Neural crest cell (in vitro differentiated cells): Measurements from ENCODE around the gene GPA33. TPM values are rescaled to one million over a fixed set of nuclear protein-coding genes. Genes with fewer than 3 reads are reported as not detected.

Experiments used
- DNase-seq: peaks from one replicate; pipeline ENCODE4 v3.0.0; 2021; ENCODE audit warnings: low read depth, mixed read lengths, low spot score
- H3K27ac Mint-ChIP-seq: one replicate; pipeline ENCODE4 v1.8.0; 2021; ENCODE audit warnings: mild to moderate bottlenecking, mixed read lengths; ENCODE audit not compliant: unreplicated experiment
- H3K27me3 Mint-ChIP-seq: 2 replicates; pipeline ENCODE4 v1.8.0; 2021; ENCODE audit warnings: low read depth, mild to moderate bottlenecking, mixed read lengths
- H3K36me3 Mint-ChIP-seq: 2 replicates; pipeline ENCODE4 v1.8.0; 2021; ENCODE audit warnings: low read depth, mild to moderate bottlenecking, mixed read lengths
- H3K4me1 Mint-ChIP-seq: 2 replicates; pipeline ENCODE4 v1.8.0; 2021; ENCODE audit warnings: mixed read lengths
- H3K4me3 Mint-ChIP-seq: one replicate; pipeline ENCODE4 v1.8.0; 2021; ENCODE audit warnings: mild to moderate bottlenecking, mixed read lengths
- H3K9me3 Mint-ChIP-seq: 2 replicates; pipeline ENCODE4 v1.8.0; 2021; ENCODE audit warnings: mixed read lengths
- total RNA-seq: library from RNA; stranded (reverse); gene quantifications from 2 replicates; pipeline ENCODE4 v1.2.1, GENCODE V29; 2021
- TF ChIP-seq, protein P1 (sequence below): fragments of 200-600 bp; sonication (generic); conservative IDR thresholded peaks from 2 replicates; pipeline ENCODE4 v1.5.0; 2021; ENCODE audit warnings: antibody characterized with exemption, mild to moderate bottlenecking

GPA33 gene
- total RNA-seq, 1 donor from 2014 or later = not detected

DNA sequence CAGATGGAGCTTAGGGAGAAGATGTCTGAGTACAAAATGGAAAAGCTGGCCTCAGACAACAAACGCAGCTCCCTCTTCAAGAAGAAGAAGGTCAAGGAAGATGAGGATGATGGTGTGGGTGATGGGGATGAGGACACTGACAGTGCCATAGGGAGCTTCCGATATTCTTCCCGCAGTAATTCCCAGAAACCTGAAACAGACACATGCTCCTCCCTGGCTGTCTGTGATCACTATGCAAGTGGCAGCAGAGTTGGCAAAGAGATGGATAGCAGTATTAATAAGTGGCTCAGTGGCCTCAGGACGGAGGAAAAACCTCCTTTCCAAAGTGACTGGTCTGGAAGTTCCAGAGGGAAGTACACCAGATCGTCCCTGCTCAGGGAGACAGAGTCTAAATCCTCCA, 37.5 kb upstream of the GPA33 start:
- no peak for DNase-seq
- Mint-ChIP-seq H3K27me3 (peaks cover 22% of the 10 kb centered on the region), H3K4me3 (no peak overlapping the region), H3K36me3 (no peaks in the 10 kb centered on the region), H3K9me3 (no peaks in the 10 kb centered on the region), H3K4me1 (peaks cover 4% of the 10 kb centered on the region), H3K27ac (no peak overlapping the region)
- TF ChIP-seq, protein P1, sequence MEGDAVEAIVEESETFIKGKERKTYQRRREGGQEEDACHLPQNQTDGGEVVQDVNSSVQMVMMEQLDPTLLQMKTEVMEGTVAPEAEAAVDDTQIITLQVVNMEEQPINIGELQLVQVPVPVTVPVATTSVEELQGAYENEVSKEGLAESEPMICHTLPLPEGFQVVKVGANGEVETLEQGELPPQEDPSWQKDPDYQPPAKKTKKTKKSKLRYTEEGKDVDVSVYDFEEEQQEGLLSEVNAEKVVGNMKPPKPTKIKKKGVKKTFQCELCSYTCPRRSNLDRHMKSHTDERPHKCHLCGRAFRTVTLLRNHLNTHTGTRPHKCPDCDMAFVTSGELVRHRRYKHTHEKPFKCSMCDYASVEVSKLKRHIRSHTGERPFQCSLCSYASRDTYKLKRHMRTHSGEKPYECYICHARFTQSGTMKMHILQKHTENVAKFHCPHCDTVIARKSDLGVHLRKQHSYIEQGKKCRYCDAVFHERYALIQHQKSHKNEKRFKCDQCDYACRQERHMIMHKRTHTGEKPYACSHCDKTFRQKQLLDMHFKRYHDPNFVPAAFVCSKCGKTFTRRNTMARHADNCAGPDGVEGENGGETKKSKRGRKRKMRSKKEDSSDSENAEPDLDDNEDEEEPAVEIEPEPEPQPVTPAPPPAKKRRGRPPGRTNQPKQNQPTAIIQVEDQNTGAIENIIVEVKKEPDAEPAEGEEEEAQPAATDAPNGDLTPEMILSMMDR = no peak

DNA sequence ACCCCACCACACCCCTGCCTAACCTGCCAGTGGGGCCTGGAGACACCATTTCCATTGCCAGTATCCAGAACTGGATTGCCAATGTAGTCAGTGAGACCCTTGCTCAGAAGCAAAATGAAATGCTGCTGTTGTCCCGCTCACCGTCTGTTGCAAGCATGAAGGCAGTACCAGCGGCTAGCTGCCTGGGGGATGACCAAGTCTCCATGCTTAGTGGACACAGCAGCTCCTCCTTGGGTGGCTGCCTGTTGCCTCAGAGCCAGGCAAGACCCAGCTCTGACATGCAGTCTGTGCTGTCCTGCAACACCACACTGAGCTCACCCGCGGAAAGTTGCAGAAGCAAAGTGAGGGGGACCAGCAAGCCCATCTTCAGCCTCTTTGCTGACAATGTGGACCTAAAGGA, 37.1 kb upstream of the GPA33 start:
- Mint-ChIP-seq H3K36me3 (no peaks in the 10 kb centered on the region), H3K27ac (no peak overlapping the region), H3K9me3 (no peaks in the 10 kb centered on the region), H3K4me1 (peaks cover 4% of the 10 kb centered on the region), H3K27me3 (peaks cover 26% of the 10 kb centered on the region), H3K4me3 (no peak overlapping the region)
- TF ChIP-seq, protein P1 = no peak
- no peak for DNase-seq

DNA sequence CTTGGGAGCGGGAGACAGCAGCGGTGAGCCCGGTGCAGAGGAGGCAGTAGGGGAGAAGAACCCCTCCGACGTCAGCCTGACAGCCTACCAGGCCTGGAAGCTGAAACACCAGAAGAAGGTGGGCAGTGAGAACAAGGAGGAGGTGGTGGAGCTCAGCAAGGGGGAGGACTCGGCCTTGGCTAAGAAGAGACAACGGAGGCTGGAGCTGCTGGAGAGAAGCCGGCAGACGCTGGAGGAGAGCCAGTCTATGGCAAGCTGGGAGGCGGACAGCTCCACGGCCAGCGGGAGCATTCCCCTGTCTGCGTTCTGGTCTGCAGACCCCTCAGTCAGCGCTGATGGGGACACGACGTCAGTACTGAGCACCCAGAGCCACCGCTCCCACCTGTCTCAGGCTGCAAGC, 36.6 kb upstream of the GPA33 start:
- no peak overlapping the region for H3K27ac Mint-ChIP-seq
- H3K27me3 Mint-ChIP-seq = peaks cover 30% of the 10 kb centered on the region
- H3K36me3 Mint-ChIP-seq = no peaks in the 10 kb centered on the region
- H3K9me3 Mint-ChIP-seq = no peaks in the 10 kb centered on the region
- TF ChIP-seq, protein P1 = no peak
- H3K4me3 Mint-ChIP-seq = no peak overlapping the region
- no peak for DNase-seq
- peaks cover 7% of the 10 kb centered on the region for H3K4me1 Mint-ChIP-seq

DNA sequence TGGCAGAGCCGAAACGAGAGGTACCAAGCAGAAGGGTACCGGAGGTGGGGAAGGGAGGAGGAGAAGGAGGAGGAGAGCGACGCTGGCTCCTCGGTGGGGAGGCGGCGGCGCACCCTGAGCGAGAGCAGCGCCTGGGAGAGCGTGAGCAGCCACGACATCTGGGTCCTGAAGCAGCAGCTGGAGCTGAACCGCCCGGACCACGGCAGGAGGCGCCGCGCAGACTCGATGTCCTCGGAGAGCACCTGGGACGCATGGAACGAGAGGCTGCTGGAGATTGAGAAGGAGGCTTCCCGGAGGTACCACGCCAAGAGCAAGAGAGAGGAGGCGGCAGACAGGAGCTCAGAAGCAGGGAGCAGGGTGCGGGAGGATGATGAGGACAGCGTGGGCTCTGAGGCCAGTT, 36.1 kb upstream of the GPA33 start:
- no peak overlapping the region for H3K4me3 Mint-ChIP-seq
- TF ChIP-seq, protein P1 = no peak
- H3K27me3 Mint-ChIP-seq = peaks cover 35% of the 10 kb centered on the region
- peaks cover 11% of the 10 kb centered on the region for H3K4me1 Mint-ChIP-seq
- DNase-seq = no peak
- no peak overlapping the region for H3K27ac Mint-ChIP-seq
- no peaks in the 10 kb centered on the region for H3K36me3 Mint-ChIP-seq
- H3K9me3 Mint-ChIP-seq = no peaks in the 10 kb centered on the region

DNA sequence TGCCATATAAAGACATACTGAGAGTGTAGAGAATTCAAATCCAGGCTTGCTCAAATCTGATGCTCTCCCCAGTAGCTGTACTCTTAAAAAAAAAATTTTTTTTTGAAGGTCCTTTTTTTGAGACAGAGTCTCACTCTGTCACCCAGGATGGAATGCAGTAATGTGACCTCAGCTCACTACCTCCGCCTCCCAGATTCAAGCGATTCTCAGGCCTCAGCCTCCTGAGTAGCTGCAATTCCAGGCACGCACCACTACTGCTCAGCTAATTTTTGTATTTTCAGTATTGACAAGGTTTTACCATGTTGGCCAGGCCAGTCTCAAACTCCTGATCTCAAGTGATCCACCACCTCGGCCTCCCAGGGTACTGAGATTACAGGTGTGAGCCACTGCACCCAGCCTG, 32.4 kb upstream of the GPA33 start:
- peaks cover 27% of the 10 kb centered on the region for H3K4me1 Mint-ChIP-seq
- TF ChIP-seq, protein P1 = no peak
- H3K27ac Mint-ChIP-seq = no peak overlapping the region
- H3K36me3 Mint-ChIP-seq = no peaks in the 10 kb centered on the region
- H3K9me3 Mint-ChIP-seq = no peaks in the 10 kb centered on the region
- DNase-seq = no peak
- no peak overlapping the region for H3K4me3 Mint-ChIP-seq
- peaks cover 44% of the 10 kb centered on the region for H3K27me3 Mint-ChIP-seq

DNA sequence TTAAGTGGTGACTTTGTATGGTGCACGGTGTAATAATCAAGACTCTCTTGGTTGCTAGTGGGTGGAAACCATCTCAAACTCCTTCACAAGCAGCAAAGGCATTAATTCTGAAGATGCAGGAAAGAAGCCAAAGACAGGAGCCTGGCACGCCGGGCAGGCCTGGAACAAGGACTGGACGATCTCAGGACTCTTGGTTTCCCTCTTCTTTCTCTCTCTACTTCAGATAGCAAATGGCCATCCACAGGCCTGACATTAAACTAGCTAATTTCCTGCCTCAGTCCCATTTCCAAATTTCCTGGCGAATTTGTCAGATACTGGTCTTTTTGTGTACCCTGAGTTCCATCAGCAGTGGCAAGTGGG, 31.9 kb upstream of the GPA33 start:
- TF ChIP-seq, protein P1 = no peak
- H3K4me1 Mint-ChIP-seq = peaks cover 27% of the 10 kb centered on the region
- no peak for DNase-seq
- H3K36me3 Mint-ChIP-seq = no peaks in the 10 kb centered on the region
- H3K9me3 Mint-ChIP-seq = no peaks in the 10 kb centered on the region
- H3K4me3 Mint-ChIP-seq = peak overlapping the region; percentile 39
- H3K27ac Mint-ChIP-seq = no peak overlapping the region
- peaks cover 43% of the 10 kb centered on the region for H3K27me3 Mint-ChIP-seq
